GM23338 (cell line): ENCODE results near the gene CPEB2. TPM values are rescaled to one million over a fixed set of nuclear protein-coding genes. Genes with fewer than 3 reads are reported as not detected.

Experiments used
- ATAC-seq: fragments of 200-7000 bp; cut with Tn5 transposase; 3 replicates; pipeline ENCODE4 v1.9.1; 2020
- DNase-seq: peaks from one replicate; pipeline ENCODE4 v3.0.0-alpha.2; 2015; ENCODE audit warnings: low spot score
- H2AFZ ChIP-seq: fragments of 200-600 bp; sonication (generic); 2 replicates; pipeline ENCODE4 v1.8.0; 2016; ENCODE audit warnings: antibody characterized with exemption, mild to moderate bottlenecking, moderate library complexity
- H3F3A ChIP-seq: fragments of 200-600 bp; sonication (generic); replicated peaks from 2 replicates; pipeline ENCODE4 v1.8.0; 2017; ENCODE audit warnings: antibody characterized with exemption, mixed run types, low read depth
- H3K27ac ChIP-seq: fragments of 200-600 bp; sonication (generic); 2 replicates; pipeline ENCODE4 v1.6.1; 2016; ENCODE audit warnings: low read depth
- H3K27me3 ChIP-seq: fragments of 200-600 bp; sonication (generic); 2 replicates; pipeline ENCODE4 v1.8.0; 2016; ENCODE audit warnings: mild to moderate bottlenecking, mixed run types, moderate library complexity; ENCODE audit not compliant: insufficient read depth
- H3K36me3 ChIP-seq: fragments of 200-600 bp; sonication (generic); 2 replicates; pipeline ENCODE4 v1.8.0; 2016; ENCODE audit warnings: mild to moderate bottlenecking; ENCODE audit not compliant: insufficient read depth
- H3K4me1 ChIP-seq: fragments of 200-600 bp; sonication (generic); 2 replicates; pipeline ENCODE4 v1.8.0; 2016; ENCODE audit warnings: mild to moderate bottlenecking, moderate library complexity; ENCODE audit not compliant: insufficient read depth
- H3K4me2 ChIP-seq: fragments of 200-600 bp; sonication (generic); 2 replicates; pipeline ENCODE4 v1.7.1; 2017; ENCODE audit warnings: mixed run types
- H3K4me3 ChIP-seq: fragments of 200-600 bp; sonication (generic); 2 replicates; pipeline ENCODE4 v1.6.1; 2016; ENCODE audit warnings: mixed run types
- H3K79me2 ChIP-seq: fragments of 200-600 bp; sonication (generic); replicated peaks from 2 replicates; pipeline ENCODE4 v1.8.0; 2017; ENCODE audit warnings: mild to moderate bottlenecking; ENCODE audit not compliant: insufficient read depth
- H3K9me2 ChIP-seq: fragments of 200-600 bp; sonication (generic); 2 replicates; pipeline ENCODE4 v1.8.0; 2017; ENCODE audit not compliant: insufficient read depth
- H4K20me1 ChIP-seq: fragments of 200-600 bp; sonication (generic); replicated peaks from 2 replicates; pipeline ENCODE4 v1.8.0; 2017; ENCODE audit warnings: mild to moderate bottlenecking; ENCODE audit not compliant: insufficient read depth
- H3K27ac Mint-ChIP-seq: 2 replicates; pipeline ENCODE4 v1.8.0; 2020; ENCODE audit warnings: inconsistent platforms, mild to moderate bottlenecking, moderate library complexity, mixed read lengths
- H3K27me3 Mint-ChIP-seq: 3 replicates; pipeline ENCODE4 v1.8.0; 2022; ENCODE audit warnings: low read depth, mild to moderate bottlenecking, moderate library complexity, mixed read lengths, inconsistent platforms; ENCODE audit not compliant: insufficient read depth, poor library complexity
- H3K36me3 Mint-ChIP-seq: 3 replicates; pipeline ENCODE4 v1.8.0; 2021; ENCODE audit warnings: low read depth, mild to moderate bottlenecking, inconsistent platforms, moderate library complexity, mixed read lengths
- H3K4me1 Mint-ChIP-seq: 3 replicates; pipeline ENCODE4 v1.8.0; 2020; ENCODE audit warnings: mild to moderate bottlenecking, inconsistent platforms, mixed read lengths
- H3K4me3 Mint-ChIP-seq: 3 replicates; pipeline ENCODE4 v1.8.0; 2021; ENCODE audit warnings: moderate library complexity, mild to moderate bottlenecking, inconsistent platforms, mixed read lengths
- H3K9me3 Mint-ChIP-seq: 3 replicates; pipeline ENCODE4 v1.8.0; 2020; ENCODE audit warnings: moderate library complexity, mild to moderate bottlenecking, inconsistent platforms, mixed read lengths
- CREB1 ChIP-seq: fragments of 250-450 bp; sonication (Bioruptor Pico); IDR thresholded peaks from 2 replicates; pipeline ENCODE4 v1.5.0; 2020; ENCODE audit warnings: low read depth, mild to moderate bottlenecking, moderate library complexity
- CTCF ChIP-seq, 2 experiments: fragments of 200-600 bp in 1 of 2; sonication (generic) in 1 of 2; conservative IDR thresholded peaks; 2 replicates each; pipeline versions ENCODE4 v1.5.1 to v1.6.1; 2016 to 2017; ENCODE audit warnings: antibody characterized with exemption in 2 of 2, low read depth in 2 of 2, mild to moderate bottlenecking in 2 of 2, moderate library complexity in 1 of 2
- EZH2 ChIP-seq: fragments of 200-600 bp; sonication (generic); IDR thresholded peaks from one replicate; pipeline ENCODE4 v1.8.0; 2017; ENCODE audit warnings: antibody characterized with exemption, mild to moderate bottlenecking, low read depth; ENCODE audit not compliant: unreplicated experiment
- EZH2phosphoT487 ChIP-seq: fragments of 200-600 bp; sonication (generic); IDR thresholded peaks from one replicate; pipeline ENCODE4 v1.8.1; 2018; ENCODE audit warnings: antibody characterized with exemption; ENCODE audit not compliant: unreplicated experiment
- NANOG ChIP-seq: IDR thresholded peaks from 2 replicates; pipeline ENCODE4 v1.6.1; 2016; ENCODE audit warnings: antibody characterized with exemption, borderline replicate concordance
- POLR2AphosphoS5 ChIP-seq: IDR thresholded peaks from 2 replicates; pipeline ENCODE4 v1.6.1; 2016; ENCODE audit warnings: antibody characterized with exemption, low read depth
- ZNF114 ChIP-seq: fragments of 250-450 bp; sonication (Bioruptor Pico); IDR thresholded peaks from 2 replicates; pipeline ENCODE4 v1.5.0; 2020; ENCODE audit warnings: mild to moderate bottlenecking, moderate library complexity
- ZNF462 ChIP-seq: fragments of 250-450 bp; sonication (Bioruptor Pico); IDR thresholded peaks from 2 replicates; pipeline ENCODE4 v1.5.0; 2020; ENCODE audit warnings: mild to moderate bottlenecking, moderate library complexity
- polyA plus RNA-seq: library from polyadenylated mRNA; unstranded; fragments of >200 nt; fragmentation: Nextera tagmentation; extraction: Ambion mirVana; gene quantifications from 2 replicates; pipeline ENCODE4 v1.2.1, GENCODE V29; 2016
- total RNA-seq: library from RNA; depleted of rRNA; stranded (reverse); fragments of >200 nt; shearing (Covaris generic); gene quantifications from 2 replicates; pipeline ENCODE4 v1.2.3, GENCODE V29; 2014

CPEB2 gene
- total and polyA plus RNA-seq, 2 experiments from 2014 or later: 0.66 to 2.4 TPM

GRCh38 chr4:15043226-15043625, 40.9 kb downstream of the CPEB2 start:
- Histone ChIP-seq H4K20me1 (no peaks in the 10 kb centered on the region), H3K27me3 (no peaks in the 10 kb centered on the region), H3K4me3 (no peak overlapping the region), H3K36me3 (no peaks in the 10 kb centered on the region), H2AFZ (no peak overlapping the region), H3K79me2 (no peaks in the 10 kb centered on the region), H3F3A (no peaks in the 10 kb centered on the region), H3K9me2 (no peaks in the 10 kb centered on the region), H3K27ac (no peak overlapping the region), H3K4me2 (no peak overlapping the region), H3K4me1 (no peaks in the 10 kb centered on the region)
- Mint-ChIP-seq H3K4me1 (peaks cover 10% of the 10 kb centered on the region), H3K36me3 (no peaks in the 10 kb centered on the region), H3K27me3 (no peaks in the 10 kb centered on the region), H3K9me3 (no peaks in the 10 kb centered on the region), H3K27ac (no peak overlapping the region), H3K4me3 (no peak overlapping the region)
- TF ChIP-seq NANOG: no peak
- peak; percentile 50 to 56 for TF ChIP-seq CTCF (conservative IDR thresholded peaks at IDR 0.05; ENCODE audit: low read depth in 2 of 2)
- no peak for TF ChIP-seq EZH2phosphoT487
- no peak for TF ChIP-seq POLR2AphosphoS5
- 0 out of 3 replicates have a peak, but pooled peaks have one; percentile 39 for ATAC-seq
- peak; percentile 27 for DNase-seq

GRCh38 chr4:15043922-15044321, 41.6 kb downstream of the CPEB2 start:
- no peak for ATAC-seq
- DNase-seq: no peak
- H3K27me3 Mint-ChIP-seq: no peaks in the 10 kb centered on the region
- TF ChIP-seq NANOG (no peak), CTCF (conservative IDR thresholded peaks at IDR 0.05; ENCODE audit: low read depth in 2 of 2) (no peak), ZNF114 (CRISPR knock-in tag) (no peak), ZNF462 (CRISPR knock-in tag) (no peak), POLR2AphosphoS5 (no peak), EZH2 (no peak), CREB1 (CRISPR knock-in tag) (no peak)

More at GRCh38 chr4:15043922-15044321, 41.6 kb downstream of the CPEB2 start:
- Histone ChIP-seq H3K4me2 (no peak overlapping the region), H3K27me3 (no peaks in the 10 kb centered on the region), H3K4me3 (no peak overlapping the region), H3K4me1 (no peaks in the 10 kb centered on the region), H3K79me2 (no peaks in the 10 kb centered on the region), H3K9me2 (no peaks in the 10 kb centered on the region), H3F3A (no peaks in the 10 kb centered on the region), H3K27ac (no peak overlapping the region), H3K36me3 (no peaks in the 10 kb centered on the region), H4K20me1 (no peaks in the 10 kb centered on the region), H2AFZ (no peak overlapping the region)
- Mint-ChIP-seq H3K4me3 (no peak overlapping the region), H3K9me3 (no peaks in the 10 kb centered on the region), H3K27ac (no peak overlapping the region), H3K36me3 (no peaks in the 10 kb centered on the region), H3K4me1 (peaks cover 10% of the 10 kb centered on the region)
